Medulla oblongata (tissue), 1 donor: ENCODE measurements around the gene KRT23.

ENCODE experiments used
- DNase-seq: peaks from one replicate; pipeline ENCODE4 v3.0.0-alpha.2; 2015; ENCODE audit errors: extremely low spot score

Gene KRT23, protein sequence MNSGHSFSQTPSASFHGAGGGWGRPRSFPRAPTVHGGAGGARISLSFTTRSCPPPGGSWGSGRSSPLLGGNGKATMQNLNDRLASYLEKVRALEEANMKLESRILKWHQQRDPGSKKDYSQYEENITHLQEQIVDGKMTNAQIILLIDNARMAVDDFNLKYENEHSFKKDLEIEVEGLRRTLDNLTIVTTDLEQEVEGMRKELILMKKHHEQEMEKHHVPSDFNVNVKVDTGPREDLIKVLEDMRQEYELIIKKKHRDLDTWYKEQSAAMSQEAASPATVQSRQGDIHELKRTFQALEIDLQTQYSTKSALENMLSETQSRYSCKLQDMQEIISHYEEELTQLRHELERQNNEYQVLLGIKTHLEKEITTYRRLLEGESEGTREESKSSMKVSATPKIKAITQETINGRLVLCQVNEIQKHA

DNA sequence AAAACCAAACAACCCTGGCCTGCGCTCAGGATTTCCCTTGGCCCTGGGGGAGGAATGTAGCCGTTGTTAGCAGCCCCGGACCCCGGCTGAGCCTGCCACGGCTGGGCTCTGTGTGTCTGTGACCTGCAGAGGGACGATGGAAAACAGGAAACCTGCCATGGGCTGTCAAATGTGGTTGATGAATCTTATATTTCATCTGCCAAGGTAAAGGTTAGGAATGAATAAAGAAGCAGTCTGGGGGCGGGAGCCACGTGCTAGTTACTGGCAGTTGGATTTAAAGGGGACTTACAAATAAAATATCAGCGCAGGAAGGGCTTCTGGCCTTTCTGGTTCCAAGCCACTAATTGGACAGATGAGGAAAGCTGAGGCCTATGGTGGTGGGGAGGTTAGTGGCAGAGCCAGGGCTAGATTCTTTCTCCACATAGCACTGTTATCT is at the start of gene KRT23:
KRT23 (minus strand) TSS at position 263 of the 436 bp plus-strand sequence. CDS start 1,043 bp downstream, outside the sequence.
- no peak for DNase-seq

DNA sequence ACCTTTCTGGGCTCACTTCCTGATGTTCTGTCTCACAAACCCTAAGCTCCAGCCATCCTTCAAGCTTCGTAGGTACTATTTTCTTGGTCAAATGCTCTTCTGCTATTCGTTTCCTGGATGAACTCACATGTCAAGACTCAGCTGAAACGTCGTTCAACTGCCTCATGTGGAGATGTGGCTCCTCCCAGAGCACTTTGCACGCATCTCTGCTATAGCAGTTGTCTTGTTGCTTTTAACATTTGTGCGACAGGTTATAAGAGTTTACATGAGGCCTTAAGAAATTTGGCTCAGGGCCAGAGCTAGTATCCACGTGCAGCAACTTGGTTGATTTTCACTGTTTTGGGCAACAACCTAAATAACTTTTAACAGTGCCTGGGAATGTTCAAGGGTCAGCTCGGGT is 49.5 kb upstream of the KRT23 start:
- no peak for DNase-seq

DNA sequence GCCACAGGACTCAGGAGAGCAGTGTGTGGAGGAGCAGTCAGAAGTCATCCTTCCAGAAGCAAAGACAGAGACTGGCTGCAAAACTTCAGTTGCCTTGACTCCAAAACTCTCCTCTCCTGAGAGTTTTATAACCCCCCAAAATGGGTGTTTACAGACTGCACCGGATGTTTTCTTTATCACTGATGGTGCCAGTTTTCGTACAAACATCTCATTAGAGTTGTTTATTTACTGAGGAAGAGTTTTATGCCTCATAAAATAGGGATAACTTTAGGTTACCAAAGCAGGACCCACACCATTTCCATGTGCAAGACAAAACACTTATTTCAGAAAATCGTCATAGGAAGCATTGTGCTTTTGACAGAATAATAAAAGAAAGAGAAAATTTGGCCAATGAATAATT is 46.8 kb upstream of the KRT23 start, which contains the start of gene KRT40:
KRT40 (minus strand) TSS at position 101 of the 400 bp plus-strand sequence; CDS start at position 48, 53 bp downstream.
- no peak for DNase-seq

DNA sequence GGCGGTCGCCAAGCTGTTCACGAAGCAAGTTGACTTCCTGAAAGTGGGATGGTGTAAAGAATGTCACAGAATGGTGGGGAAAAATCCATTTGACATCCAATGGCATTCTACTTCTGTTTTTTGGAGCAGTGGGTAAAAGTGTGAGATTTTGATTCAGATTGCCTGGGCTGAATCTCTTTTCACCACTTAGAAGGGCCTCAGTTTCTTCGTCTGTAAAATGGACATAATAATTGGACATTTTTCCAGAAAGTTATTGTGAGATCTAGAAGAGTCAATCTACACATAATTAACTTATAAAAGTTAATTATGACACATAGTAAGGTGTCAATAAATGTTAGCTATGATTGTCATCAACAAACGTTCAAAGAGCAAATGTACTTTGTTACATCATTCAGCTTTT is 43.7 kb upstream of the KRT23 start:
- no peak for DNase-seq

DNA sequence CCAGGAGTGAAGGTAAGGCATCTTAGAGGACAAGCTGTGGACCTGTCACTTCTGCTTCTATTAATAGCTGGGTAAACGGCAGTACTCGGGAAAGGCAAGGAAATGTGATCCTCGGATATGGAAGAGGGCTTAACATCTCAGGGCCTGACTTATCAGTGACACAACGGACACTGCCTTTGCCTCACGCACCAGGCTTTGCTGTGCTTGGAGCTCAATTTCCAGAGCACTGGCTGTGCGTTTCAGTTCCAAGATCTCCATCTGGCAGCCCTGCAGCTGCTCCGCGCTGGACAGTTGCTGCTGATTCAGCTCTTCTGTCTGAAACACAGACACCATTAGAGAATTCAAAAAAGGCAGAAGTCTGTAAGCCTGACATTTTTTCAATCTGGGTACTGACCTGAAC is 43.1 kb upstream of the KRT23 start:
- peak; percentile 21 for DNase-seq

DNA sequence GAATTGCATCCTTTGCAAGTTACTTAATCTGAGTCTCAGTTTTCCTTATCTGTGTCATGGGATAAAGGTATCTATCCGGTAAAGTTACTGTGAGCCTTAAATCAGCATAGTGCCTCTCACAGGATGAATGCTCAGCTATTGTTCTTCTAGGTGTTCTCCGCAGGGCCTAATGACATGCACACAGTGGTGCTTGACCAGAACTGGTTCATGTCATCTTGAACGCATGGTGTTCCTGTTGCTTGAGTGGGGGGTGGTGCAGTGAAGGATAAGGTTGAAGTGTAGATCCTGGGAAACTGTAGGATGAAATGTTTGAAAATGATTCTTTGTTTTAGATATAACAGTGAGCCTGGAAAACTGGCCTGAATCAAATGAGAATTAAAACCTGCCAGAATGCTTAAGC is 42.7 kb upstream of the KRT23 start:
- DNase-seq = no peak

DNA sequence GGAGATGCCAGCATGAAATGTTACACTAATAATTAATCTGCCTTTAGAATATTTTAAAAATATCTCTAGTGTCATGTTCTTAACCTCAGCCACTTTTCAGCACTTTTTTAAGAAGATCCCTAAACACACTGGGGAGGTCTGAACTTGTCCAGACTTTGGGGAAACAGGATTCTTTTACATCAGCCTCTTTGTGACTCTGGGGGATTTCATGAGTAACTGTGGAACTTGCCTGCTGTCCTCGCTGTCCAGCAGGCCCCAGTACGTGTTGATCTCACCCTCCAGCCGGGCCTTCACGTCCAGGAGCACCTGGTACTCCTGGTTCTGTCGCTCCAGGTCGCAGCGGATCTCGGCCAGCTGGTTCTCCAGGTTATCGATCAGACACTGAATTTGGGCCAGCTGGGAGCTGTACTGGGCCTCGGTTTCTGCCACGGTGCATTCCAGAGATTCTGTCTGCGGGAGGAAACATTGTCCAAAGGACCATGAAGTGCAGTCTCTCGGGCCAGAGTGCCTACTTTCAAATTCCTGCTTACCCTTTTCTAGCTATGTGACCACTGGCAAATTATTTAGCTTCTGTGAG is 41.2 kb upstream of the KRT23 start:
- DNase-seq = no peak

DNA sequence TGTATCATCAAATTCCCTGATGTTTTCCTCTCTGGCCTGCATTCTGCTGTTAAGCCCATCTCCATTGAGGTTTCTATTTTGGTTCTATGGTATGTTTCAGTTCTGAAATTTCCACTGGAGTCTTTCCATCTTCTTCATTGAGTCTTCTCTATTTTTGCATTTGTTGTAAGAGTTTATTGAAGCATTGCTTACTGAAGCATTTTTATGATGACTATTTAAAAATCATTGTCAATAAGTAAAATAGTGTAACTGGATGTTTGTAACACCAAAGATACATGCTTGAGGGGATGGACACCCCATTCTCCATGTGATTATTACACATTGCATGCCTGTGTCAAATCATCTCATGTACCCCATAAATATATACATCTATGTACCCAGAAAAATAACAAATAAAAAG is 38.1 kb upstream of the KRT23 start:
- DNase-seq = no peak

DNA sequence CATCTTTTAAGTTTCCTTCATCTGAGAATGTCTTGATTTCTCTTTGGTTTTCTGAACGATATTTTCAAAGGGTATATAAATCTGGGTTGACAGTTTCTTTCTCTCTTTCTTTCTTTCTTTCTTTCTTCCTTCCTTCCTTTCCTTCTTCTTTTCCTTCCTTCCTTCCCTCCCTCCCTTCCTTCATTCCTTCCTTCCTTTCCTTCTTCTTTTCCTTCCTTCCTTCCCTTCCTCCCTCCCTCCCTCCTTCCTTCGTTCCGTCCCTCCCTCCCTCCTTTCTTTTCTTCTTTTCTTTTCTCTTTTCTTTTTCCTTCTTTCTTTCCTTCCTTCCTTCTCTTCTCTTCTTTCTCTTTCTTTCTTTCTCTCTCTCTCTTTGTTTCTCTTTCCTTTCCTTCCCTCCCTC is 36.9 kb upstream of the KRT23 start:
- no peak for DNase-seq

DNA sequence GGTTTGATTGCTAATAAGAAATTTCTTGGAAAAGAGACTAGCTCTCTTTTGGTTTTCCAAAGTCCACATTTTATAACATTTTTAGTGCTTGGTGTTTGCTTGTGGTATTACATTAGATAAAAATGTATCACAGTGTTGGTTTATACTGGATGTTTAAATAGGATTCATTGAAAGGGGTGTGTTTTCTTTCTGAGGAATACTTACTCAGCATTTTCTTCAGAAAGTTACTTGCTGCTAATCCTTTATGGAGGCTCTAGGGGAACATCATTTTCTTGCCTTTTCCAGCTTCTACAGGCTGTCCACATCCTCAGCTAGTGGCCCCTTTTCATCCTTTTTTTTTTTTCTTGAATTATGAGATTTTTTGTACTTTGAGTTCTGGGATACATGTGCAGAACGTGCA is 30.1 kb upstream of the KRT23 start:
- DNase-seq = no peak

DNA sequence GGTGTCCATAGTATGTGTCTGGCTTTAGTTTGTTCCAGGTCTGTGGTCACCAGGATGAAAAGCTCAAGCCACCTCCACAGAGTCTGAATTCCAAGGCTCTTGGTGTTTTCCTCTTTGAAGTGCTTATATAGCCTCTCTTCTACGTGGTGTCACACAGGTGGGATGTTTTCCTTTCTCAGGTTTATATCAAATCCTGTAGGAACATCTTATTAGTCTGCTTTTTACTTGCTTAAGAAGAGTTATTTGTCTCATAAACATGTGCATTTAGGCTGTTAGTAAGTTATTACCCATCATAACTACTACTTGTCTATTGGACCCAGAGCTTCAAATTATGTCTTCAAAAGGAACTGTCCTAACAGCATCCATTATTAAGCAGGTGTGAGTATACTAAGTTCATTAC is 29.4 kb upstream of the KRT23 start, which contains the start of gene KRT39:
KRT39 (minus strand) TSS at position 101 of the 400 bp plus-strand sequence; CDS start at position 9, 92 bp downstream.
- DNase-seq = no peak

DNA sequence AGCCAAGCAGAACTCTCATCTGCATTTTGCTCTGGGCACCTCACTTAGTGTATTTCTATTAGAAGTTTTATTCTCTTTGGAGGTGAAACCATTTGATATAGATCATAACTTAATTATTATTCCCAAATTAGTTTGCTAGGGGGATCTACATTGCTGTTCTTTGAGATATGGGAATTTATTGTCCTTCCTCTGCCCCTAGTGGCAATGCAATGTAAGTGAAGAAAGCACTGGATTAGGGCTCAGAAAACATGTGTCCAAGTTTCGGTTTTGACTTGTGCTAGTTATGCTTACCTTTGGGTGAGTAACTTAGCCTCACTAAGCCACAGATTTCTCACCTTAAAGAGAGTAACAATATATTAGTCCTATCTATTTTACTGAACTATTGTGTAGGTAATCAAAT is 26.4 kb upstream of the KRT23 start:
- no peak for DNase-seq

DNA sequence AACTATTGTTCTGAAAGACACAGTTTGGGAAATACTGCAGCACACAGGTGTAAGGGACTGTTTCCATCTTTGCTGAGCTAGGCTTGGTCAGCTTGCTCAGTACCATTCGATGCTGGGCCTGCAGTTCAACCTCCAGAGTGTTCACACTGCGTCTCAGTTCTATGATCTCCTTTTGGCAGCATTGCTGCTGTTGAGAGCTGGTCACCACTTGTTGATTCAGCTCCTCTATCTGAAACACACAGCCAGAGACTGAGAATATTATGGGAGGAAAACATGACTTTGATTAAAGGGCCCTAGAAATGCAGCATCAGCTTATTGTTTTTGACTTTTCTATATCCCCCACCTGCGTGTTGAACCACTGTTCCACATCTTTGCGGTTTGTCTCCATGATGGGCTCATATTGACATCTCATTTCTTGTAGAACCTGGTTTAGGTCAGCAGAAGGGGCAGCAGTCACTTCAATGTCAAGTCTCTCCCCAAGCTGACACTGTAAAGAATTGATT is 24.7 kb upstream of the KRT23 start:
- DNase-seq = no peak

DNA sequence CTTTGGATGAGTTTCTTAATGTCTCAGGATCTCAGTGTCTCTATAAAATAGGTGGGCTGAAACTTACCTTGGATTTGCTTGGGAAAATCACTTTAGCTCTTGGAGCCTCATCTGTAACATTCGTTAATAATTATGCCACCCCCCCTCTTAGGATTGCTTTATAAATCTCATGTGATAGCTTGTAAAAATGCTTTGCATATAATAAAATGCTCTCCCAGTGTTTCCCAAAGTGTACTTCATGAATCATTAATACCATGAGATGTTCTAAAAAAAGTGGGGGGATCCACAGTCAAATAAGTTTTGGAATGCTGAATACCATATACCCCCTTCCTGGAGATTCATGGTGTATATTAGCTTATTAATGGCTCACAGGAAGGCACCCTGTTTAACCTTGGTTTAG is 24.1 kb upstream of the KRT23 start:
- no peak for DNase-seq

DNA sequence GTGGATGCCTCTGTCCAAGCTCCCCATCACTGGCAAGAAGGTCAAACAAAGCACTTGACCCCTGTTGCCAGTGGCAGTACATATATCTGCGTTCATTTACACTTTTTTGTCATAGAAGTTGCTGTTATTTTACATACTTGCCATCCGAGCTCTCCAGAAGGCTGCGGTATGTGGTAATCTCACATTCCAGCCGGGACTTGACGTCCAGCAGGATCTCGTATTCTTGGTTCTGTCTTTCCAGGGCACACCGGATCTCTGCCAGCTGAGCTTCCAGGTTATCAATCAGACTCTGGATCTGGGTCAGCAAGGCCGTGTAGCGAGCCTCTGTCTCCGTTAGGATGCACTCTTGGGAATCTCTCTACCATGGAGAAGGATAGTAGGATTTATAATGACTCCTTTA is 22.7 kb upstream of the KRT23 start:
- DNase-seq = no peak

DNA sequence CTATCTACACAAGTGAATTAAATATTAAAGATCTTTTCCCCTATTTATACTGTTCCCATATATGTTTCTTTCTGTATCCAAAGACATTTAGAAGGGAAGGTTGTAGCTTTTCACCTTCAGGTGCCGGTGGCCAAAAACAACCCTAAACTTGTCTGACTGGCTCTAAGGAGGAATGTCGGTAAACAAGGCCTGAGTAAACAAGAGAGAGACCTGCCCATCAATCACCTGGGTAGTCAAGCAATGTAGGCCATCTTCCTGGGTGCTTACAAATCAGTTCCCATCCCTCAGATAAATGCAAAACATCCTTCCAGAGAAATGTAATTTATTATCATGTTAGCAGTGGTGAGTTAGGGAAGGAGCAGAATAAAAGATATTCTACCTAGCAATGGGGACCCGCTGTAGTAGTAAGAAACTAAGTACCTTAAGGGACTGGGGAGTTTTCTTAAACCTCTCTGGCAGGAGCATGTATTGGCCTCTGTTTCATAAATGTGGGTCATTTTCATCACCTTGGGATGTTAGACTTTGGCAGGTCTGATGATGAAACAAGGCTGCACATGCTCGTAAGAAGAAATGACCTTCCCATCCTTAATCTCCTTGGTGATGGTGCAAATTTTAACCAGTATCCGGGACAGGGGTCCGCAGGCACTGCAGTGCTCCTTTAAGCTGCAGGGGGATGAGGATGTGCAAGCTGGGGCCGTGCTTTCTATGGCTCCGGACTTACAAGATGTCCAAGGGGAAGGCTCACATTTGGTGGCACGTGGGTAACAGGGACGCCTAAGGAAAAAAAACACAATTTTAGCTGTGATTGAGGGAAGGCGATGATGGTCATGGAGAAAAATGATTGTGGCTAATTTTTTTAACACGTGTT is 20.9 kb upstream of the KRT23 start:
- DNase-seq = no peak

DNA sequence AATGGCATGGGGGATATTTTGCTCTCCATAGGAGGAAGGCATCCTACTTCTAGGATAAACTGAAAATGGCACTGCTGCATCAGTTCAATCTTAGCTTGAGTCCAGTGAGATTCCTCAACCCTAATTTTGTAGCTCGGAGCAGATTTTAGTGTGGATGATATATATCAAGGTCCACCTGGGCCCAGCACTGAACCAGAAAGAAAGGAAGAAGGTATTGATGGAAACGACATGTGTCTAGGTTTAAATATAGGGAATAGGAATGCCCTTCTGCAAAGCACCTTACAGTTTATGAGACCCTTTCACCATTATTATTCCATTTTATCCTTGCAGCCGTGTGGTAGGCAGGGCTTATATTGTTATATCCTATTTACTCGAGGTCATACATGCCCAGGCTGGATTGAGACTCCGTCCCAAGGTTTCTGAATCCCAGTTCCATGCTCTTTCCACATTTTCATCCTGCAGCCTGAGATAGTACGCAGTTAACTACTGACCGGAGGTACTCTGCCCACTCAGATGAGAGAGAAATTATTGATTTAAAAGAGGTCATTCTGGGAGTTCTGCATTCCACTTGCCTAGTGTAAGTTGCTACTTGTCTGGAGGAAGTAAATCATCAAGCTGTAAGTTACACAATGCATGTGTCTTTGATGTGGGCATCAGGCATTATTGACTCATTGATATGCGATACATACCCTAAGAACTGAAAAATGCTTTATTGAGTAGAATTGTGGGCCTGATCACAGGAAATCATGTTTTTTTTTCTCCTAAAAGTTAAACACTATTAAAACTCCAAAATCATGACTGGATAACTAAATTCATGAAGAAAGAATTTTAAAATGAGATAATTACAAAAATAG is 19.2 kb upstream of the KRT23 start:
- no peak for DNase-seq

DNA sequence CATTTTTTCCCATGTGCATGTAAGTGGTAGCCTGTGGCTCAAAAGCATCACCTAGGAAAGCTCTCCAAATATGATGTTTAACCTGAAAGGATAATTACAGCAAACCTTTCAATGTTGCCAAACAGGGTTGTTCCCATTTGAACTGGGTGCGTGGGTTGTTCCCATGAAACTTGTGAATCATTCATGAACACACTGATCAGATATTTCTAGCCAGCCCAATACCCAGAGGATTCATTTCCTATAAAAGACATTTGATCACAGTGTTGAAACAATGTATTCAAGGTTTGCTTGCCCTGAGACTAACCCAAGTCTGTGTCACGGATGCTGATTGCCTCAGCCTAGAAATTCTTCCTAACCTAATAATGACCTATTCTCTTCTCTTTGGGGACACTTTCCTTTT is 16.4 kb upstream of the KRT23 start:
- no peak for DNase-seq

DNA sequence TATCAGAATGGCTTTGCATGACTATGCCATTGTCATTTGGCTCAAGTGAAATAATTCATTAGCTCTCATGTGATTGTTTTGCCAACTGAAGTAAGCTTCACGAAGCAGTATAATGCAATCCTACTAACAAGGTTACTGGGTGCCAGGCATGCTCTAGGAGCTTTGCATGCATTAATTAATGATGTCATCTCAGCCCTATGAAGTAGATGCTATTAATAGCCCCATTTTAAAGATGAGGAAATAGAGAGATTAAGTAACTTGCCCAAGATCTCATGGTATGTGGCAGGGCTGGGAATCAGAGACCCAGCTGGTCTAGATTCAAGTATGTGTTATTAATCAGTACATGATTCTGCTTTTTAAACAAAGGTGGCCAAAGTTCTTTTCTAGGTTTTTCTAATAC is 15.2 kb upstream of the KRT23 start:
- DNase-seq = no peak

DNA sequence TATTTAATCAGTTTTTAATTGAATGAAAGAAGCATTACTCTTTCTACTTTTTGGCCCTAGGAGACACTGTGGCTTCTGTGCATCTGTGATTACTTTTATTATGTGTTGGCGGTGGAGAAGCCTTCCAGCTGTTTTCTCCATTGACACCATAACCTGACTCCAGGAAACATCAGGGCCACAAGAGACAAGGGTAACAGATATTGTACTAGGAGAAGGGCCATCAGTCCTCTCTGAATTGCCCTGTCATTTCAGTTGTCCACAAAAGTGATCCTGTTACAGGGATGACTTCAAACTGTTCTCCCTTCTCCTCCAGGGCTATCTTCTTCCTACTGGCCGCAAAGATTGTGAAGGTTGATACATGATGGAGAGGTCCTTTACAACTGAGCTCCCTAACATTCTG is 14.7 kb upstream of the KRT23 start:
- DNase-seq = no peak

DNA sequence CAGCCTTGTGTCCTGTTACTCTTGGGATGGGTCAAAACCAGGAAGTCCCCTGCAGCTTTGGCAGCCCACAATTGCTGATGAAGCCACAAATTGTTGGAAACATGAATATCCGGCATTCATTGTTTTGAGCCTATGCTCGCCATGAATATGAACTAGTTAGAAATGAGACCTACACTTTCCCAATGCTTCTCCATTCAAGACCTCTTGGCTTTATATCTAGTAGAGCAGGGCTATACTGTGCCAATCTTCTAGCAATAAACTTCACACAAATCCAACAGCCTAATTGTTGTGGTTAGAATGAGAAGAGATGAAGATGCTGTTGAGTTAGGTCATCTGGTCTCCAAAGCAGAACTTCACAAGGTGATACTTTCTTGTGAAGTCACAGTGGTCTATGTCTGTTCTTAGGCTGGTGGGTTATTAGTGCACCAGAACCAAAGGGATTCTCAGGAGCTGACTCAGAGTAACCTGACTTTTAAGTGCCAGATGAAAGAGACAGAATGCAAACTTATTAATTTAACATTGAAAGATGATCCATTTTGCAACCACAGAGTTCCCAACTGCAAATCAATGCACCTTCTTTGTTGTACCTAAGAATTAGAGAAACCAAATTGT is 13.7 kb upstream of the KRT23 start:
- no peak for DNase-seq
